HepG2 (cell line): ENCODE measurements around the gene ADCY5. TPM values are rescaled to one million over a fixed set of nuclear protein-coding genes. Genes with fewer than 3 reads are reported as not detected.

ENCODE experiments used
- ATAC-seq: fragments of 200-7000 bp; cut with Tn5 transposase; 3 replicates; pipeline ENCODE4 v1.9.1; 2020; ENCODE audit warnings: mild to moderate bottlenecking, moderate library complexity
- BruUV-seq: library from RNA; stranded (reverse); fragments of 400-500 nt; replicated peaks from 2 replicates; lab custom pipeline; 2021; lab: Mats Ljungman, UMichigan
- CTCF ChIA-PET: fragments of 300-600 bp; formaldehyde crosslinking; extraction: SDS; loops from one replicate; lab custom pipeline; 2021; ENCODE audit warnings: low total read pairs, inconsistent platforms, low intra/inter-chr PET ratio; lab: Yijun Ruan, JAX
- POLR2A ChIA-PET: fragments of 350-600 bp; sonication (Branson Sonifier 250); formaldehyde crosslinking; loops from one replicate; lab custom pipeline; 2020; ENCODE audit warnings: antibody characterized with exemption, inconsistent platforms; lab: Yijun Ruan, JAX
- DNase-seq: peaks from one replicate; pipeline ENCODE4 v3.0.0-alpha.2; 2015; ENCODE audit warnings: low spot score
- FAIRE-seq: peaks from 3 replicates; lab custom pipeline; 2011; peaks lifted over from hg19 to GRCh38; lab: Jason Lieb, UNC
- H2AFZ ChIP-seq: one replicate; pipeline ENCODE4 v1.6.1; 2011; ENCODE audit warnings: low read length, inconsistent platforms
- H3K27ac ChIP-seq: fragments of 300-600 bp; 3 replicates; pipeline ENCODE4 v1.8.0; 2011; ENCODE audit warnings: mixed run types, mild to moderate bottlenecking, mixed read lengths, low read length, inconsistent platforms; ENCODE audit not compliant: insufficient read depth; ENCODE audit errors: extremely low read length
- H3K27me3 ChIP-seq, 2 experiments: fragments of 200-600 bp in 1 of 2; 2 replicates in 1 of 2; 3 replicates in 1 of 2; pipeline versions ENCODE4 v1.6.0 to v1.8.0; 2011; ENCODE audit warnings: low read length in 2 of 2, mild to moderate bottlenecking in 2 of 2, moderate library complexity in 2 of 2, inconsistent platforms in 1 of 2; ENCODE audit not compliant: insufficient read depth in 2 of 2, control insufficient read depth in 1 of 2
- H3K36me3 ChIP-seq, 2 experiments: fragments of 200-600 bp in 1 of 2; replicated peaks in 1 of 2; 2 replicates in 1 of 2; 3 replicates in 1 of 2; pipeline versions ENCODE4 v1.5.1 to v1.8.0; 2011; ENCODE audit warnings: low read length in 2 of 2, inconsistent platforms in 1 of 2; ENCODE audit not compliant: insufficient read depth in 2 of 2, control insufficient read depth in 1 of 2
- H3K4me1 ChIP-seq: 2 replicates; pipeline ENCODE4 v1.5.1; 2012; ENCODE audit warnings: low read length, inconsistent platforms; ENCODE audit not compliant: insufficient read depth
- H3K4me2 ChIP-seq: 2 replicates; pipeline ENCODE4 v1.6.0; 2011; ENCODE audit warnings: low read depth, low read length, inconsistent platforms
- H3K4me3 ChIP-seq, 3 experiments: fragments of 200-600 bp in 1 of 3; sonication (generic), shearing (Covaris generic) in 1 of 3; replicated peaks in 1 of 3; 2 replicates each; pipeline ENCODE4 v1.5.1; 2011 to 2016; ENCODE audit warnings: low read length in 3 of 3, inconsistent platforms in 2 of 3, low read depth in 2 of 3, mild to moderate bottlenecking in 2 of 3, control low read depth in 1 of 3, mixed read lengths in 1 of 3; ENCODE audit not compliant: insufficient read depth in 1 of 3
- H3K79me2 ChIP-seq: one replicate; pipeline ENCODE4 v1.6.1; 2011; ENCODE audit warnings: low read length, inconsistent platforms; ENCODE audit not compliant: insufficient read depth
- H3K9ac ChIP-seq: 2 replicates; pipeline ENCODE4 v1.6.0; 2011; ENCODE audit warnings: mild to moderate bottlenecking, low read depth, low read length, inconsistent platforms; ENCODE audit not compliant: insufficient read depth
- H3K9me3 ChIP-seq: 2 replicates; pipeline ENCODE4 v1.5.1; 2012; ENCODE audit warnings: mild to moderate bottlenecking, low read length
- H4K20me1 ChIP-seq: 2 replicates; pipeline ENCODE4 v1.6.0; 2011; ENCODE audit warnings: inconsistent platforms, mild to moderate bottlenecking, low read length, moderate library complexity; ENCODE audit not compliant: insufficient read depth
- AFF4 ChIP-seq: sonication (generic); formaldehyde crosslinking; IDR thresholded peaks from 2 replicates; pipeline ENCODE4 v1.4.0; 2020; ENCODE audit warnings: missing genetic modification reagents
- HMGA1 ChIP-seq: sonication (generic); formaldehyde crosslinking; conservative IDR thresholded peaks from 2 replicates; pipeline ENCODE4 v1.4.0; 2020; ENCODE audit warnings: missing genetic modification reagents
- HNF4A ChIP-seq: sonication (generic); formaldehyde crosslinking; IDR thresholded peaks from 2 replicates; pipeline ENCODE4 v1.4.0; 2020; ENCODE audit warnings: missing genetic modification reagents
- IRF2 ChIP-seq: IDR thresholded peaks from 2 replicates; pipeline ENCODE4 v1.6.1; 2018; ENCODE audit warnings: missing genetic modification reagents, missing compliant biosample characterization
- ZNF274 ChIP-seq: sonication (generic); formaldehyde crosslinking; IDR thresholded peaks from 2 replicates; pipeline ENCODE4 v1.5.1; 2020; ENCODE audit warnings: mild to moderate bottlenecking, missing genetic modification reagents
- ZNF496 ChIP-seq: sonication (generic); formaldehyde crosslinking; IDR thresholded peaks from 2 replicates; pipeline ENCODE4 v1.8.1; 2023; ENCODE audit warnings: mild to moderate bottlenecking, moderate library complexity, missing genetic modification reagents; ENCODE audit not compliant: insufficient replicate concordance
- ZNF720 ChIP-seq: sonication (generic); formaldehyde crosslinking; IDR thresholded peaks from 2 replicates; pipeline ENCODE4 v1.4.0; 2020; ENCODE audit warnings: missing genetic modification reagents
- WGBS: methylation state at CpG from one replicate; pipeline ENCODE4 v1.1.6; 2017; ENCODE audit warnings: low lambda C conversion rate; 5-methylcytosine and 5-hydroxymethylcytosine counted together
- in situ Hi-C: cut with HindIII; loops from 2 replicates; pipeline ENCODE4 v1.10.0; 2017; ENCODE audit warnings: low pct_unique_long_range_greater_than_20kb; ENCODE audit not compliant: extremely low pct_ligation_motif_present
- intact Hi-C: fragments of 100-400 bp; cut with micrococcal nuclease; formaldehyde crosslinking; loops from one replicate; pipeline ENCODE4 v1.10.0; 2022; ENCODE audit not compliant: unreplicated experiment
- polyA plus RNA-seq, 8 experiments: library from polyadenylated mRNA; depleted of rRNA in 3 of 8; stranded (reverse) in 7 of 8; unstranded in 1 of 8; fragments of >200 nt; fragmentation: Illumina TruSeq in 4 of 8; extraction: Trizol in 4 of 8; gene quantifications; 2 replicates each; pipeline versions ENCODE4 v1.2.1 to v1.2.3, GENCODE V29; 2011 to 2016; ENCODE audit warnings: low read depth in 4 of 8, missing spikeins in 1 of 8, mixed read lengths in 1 of 8; ENCODE audit not compliant: insufficient read depth in 1 of 8
- total RNA-seq, 5 experiments: library from RNA; depleted of rRNA; stranded (reverse); fragments of >200 nt; fragmentation: Illumina TruSeq; extraction: Trizol; gene quantifications; 2 replicates each; pipeline ENCODE4 v1.2.3, GENCODE V29; 2016; ENCODE audit warnings: low read depth in 1 of 5
- TF ChIP-seq, protein P1 (sequence below): sonication (generic); formaldehyde crosslinking; IDR thresholded peaks from 2 replicates; pipeline ENCODE4 v1.8.1; 2023; ENCODE audit warnings: mild to moderate bottlenecking, missing genetic modification reagents, borderline replicate concordance
- TF ChIP-seq, protein P2 (sequence below): sonication (generic); formaldehyde crosslinking; IDR thresholded peaks from 2 replicates; pipeline ENCODE4 v1.4.0; 2020; ENCODE audit warnings: mild to moderate bottlenecking, missing genetic modification reagents
- TF ChIP-seq, protein P3 (sequence below): sonication (generic); formaldehyde crosslinking; IDR thresholded peaks from 2 replicates; pipeline ENCODE4 v1.9.0; 2021; ENCODE audit warnings: missing genetic modification reagents, mild to moderate bottlenecking, borderline replicate concordance

The ADCY5 gene
- total and polyA plus RNA-seq, 2 of the 13 experiments (the other 11 are each of a cell fraction or from before 2014, with no cell fraction given), result not detected

- no peak overlapping the region for H3K9ac ChIP-seq
- in situ Hi-C loops, result loop anchor here (5.0 kb wide), 1 partner anchor 153 kb away; no protein-coding TSS in a partner anchor
- intact Hi-C loops, result no loop called here
- H3K36me3 ChIP-seq, result no peaks in the 10 kb centered on the region
- ChIA-PET CTCF (no interaction called here), POLR2A (no interaction called here)
- DNase-seq, result no peak
- no peak for ATAC-seq
- no peak overlapping the region for H2AFZ ChIP-seq
- no peaks in the 10 kb centered on the region for H4K20me1 ChIP-seq
- H3K9me3 ChIP-seq, result no peaks in the 10 kb centered on the region
- H3K4me3 ChIP-seq, result no peak overlapping the region
- no peak for FAIRE-seq
- H3K4me1 ChIP-seq, result peaks cover 11% of the 10 kb centered on the region; the same call in 1 of the 2 replicates
- H3K79me2 ChIP-seq, result no peaks in the 10 kb centered on the region
- H3K27me3 ChIP-seq, result peaks cover 0 to 11% of the 10 kb centered on the region in 2 experiments; a peak in 2 of 5 replicates
- WGBS, result 42% methylated on average over 7 of the region's 7 CpGs
- TF ChIP-seq ZNF496 (CRISPR knock-in tag) (no peak), IRF2 (CRISPR knock-in tag) (no peak), HMGA1 (CRISPR knock-in tag) (no peak), AFF4 (CRISPR knock-in tag) (no peak), HNF4A (CRISPR knock-in tag) (no peak), ZNF274 (CRISPR knock-in tag) (no peak), ZNF720 (CRISPR knock-in tag) (no peak)
- TF ChIP-seq, protein P1, sequence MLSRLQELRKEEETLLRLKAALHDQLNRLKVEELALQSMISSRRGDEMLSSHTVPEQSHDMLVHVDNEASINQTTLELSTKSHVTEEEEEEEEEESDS (CRISPR knock-in tag), result no peak
- TF ChIP-seq, protein P2, sequence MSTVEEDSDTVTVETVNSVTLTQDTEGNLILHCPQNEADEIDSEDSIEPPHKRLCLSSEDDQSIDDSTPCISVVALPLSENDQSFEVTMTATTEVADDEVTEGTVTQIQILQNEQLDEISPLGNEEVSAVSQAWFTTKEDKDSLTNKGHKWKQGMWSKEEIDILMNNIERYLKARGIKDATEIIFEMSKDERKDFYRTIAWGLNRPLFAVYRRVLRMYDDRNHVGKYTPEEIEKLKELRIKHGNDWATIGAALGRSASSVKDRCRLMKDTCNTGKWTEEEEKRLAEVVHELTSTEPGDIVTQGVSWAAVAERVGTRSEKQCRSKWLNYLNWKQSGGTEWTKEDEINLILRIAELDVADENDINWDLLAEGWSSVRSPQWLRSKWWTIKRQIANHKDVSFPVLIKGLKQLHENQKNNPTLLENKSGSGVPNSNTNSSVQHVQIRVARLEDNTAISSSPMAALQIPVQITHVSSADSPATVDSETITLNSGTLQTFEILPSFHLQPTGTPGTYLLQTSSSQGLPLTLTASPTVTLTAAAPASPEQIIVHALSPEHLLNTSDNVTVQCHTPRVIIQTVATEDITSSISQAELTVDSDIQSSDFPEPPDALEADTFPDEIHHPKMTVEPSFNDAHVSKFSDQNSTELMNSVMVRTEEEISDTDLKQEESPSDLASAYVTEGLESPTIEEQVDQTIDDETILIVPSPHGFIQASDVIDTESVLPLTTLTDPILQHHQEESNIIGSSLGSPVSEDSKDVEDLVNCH (CRISPR knock-in tag), result no peak
- TF ChIP-seq, protein P3, sequence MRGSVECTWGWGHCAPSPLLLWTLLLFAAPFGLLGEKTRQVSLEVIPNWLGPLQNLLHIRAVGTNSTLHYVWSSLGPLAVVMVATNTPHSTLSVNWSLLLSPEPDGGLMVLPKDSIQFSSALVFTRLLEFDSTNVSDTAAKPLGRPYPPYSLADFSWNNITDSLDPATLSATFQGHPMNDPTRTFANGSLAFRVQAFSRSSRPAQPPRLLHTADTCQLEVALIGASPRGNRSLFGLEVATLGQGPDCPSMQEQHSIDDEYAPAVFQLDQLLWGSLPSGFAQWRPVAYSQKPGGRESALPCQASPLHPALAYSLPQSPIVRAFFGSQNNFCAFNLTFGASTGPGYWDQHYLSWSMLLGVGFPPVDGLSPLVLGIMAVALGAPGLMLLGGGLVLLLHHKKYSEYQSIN (CRISPR knock-in tag), result no peak
- BruUV-seq, result no TSS peak
- no peak overlapping the region for H3K4me2 ChIP-seq
- H3K27ac ChIP-seq, result no peak overlapping the region
These were observed 114.8 kb downstream of the ADCY5 start for GRCh38 chr3:123334056-123334455.
